Stimulated activated naive CD4-positive, alpha-beta T cell treated with Interleukin-2 at 50 U/mL for 16 hours (primary cell): ENCODE data around the gene ATAD3C.
"Not testable (repeated sequence)": the region's sequence is repeated elsewhere in the genome, so short reads cannot be mapped to it uniquely, and the experiment has no call there.

ENCODE experiments used
- DNase-seq: peaks from one replicate; lab custom pipeline; 2025; lab: John Stamatoyannopoulos, UW

The ATAD3C gene

GRCh38 chr1:1419363-1419812 lies 30.1 kb upstream of the ATAD3C start:
- no peak for DNase-seq

DNA sequence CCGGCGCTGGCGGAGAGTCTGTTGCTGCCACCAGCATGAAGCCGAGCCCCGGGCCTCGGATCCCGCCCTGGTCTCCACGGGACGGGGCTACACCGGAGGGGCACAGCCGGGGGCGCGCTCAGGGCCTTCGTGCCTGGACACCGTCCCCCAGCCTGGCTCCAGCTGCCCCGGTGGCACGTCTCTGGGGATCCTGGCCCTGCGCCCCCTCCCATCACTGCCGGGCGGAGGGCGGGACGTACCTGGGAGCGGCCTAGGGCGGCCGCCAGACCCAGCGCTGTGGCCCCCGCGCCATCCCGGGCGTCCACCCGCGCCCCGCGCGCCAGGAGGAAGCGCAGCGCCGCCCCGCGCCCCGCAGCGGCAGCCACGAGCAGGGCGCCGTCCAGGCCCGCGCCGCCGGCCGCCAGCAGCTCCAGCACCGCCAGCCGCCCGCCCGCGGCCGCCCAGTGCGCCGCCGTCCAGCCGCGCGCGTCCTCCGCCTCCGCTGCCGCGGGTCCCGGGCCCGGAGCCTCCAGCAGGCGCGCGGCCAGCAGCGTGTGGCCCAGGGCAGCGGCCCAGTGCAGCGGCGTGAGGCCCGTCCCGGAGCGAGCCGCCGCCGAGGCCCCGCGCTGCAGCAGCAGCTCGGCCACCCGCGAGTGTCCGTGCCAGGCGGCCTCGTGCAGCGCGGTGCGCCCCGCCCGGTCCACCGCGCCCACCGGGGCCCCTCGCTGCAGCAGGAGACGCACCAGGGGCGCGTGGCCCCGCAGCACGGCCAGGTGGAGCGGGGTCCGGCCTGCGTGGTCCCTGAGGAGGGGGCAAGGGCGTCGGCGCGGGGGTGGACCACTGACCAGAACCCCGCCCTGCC lies 29.5 kb upstream of the ATAD3C start:
- no peak for DNase-seq

GRCh38 chr1:1420654-1421141 lies 28.8 kb upstream of the ATAD3C start:
- DNase-seq: no peak

GRCh38 chr1:1421147-1421906 lies 28.2 kb upstream of the ATAD3C start, which contains the start of gene ANKRD65:
Gene ANKRD65 (minus strand): TSS chr1:1421276. CDS start chr1:1421005, 271 bp downstream.
- DNase-seq: no peak

GRCh38 chr1:1421907-1422464 lies 27.5 kb upstream of the ATAD3C start:
- no peak for DNase-seq

GRCh38 chr1:1422465-1423244 lies 26.8 kb upstream of the ATAD3C start:
- no peak for DNase-seq

GRCh38 chr1:1423245-1423597 lies 26.3 kb upstream of the ATAD3C start:
- DNase-seq: no peak

DNA sequence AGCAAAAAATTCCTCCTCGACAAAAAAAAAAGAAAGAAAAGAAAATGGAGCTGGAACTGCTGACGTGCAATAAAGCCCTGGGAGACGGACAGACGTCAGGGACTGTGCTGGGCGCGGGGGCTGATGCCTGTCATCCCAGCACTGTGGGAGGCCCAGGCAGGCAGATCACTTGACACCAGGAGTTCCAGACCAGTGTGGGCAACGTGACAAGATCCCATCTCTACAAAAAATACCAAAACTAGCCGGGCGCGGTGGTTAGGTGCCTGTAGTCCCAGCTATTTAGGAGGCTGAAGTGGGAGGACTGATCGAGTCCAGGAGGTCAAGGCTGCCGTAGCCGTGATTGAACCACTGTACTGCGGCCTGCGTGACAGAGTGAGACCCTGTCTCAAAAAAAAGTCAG lies 24.8 kb upstream of the ATAD3C start:
- no peak for DNase-seq

- no peak for DNase-seq
These were observed 24.1 kb upstream of the ATAD3C start for GRCh38 chr1:1425426-1425752.

DNA sequence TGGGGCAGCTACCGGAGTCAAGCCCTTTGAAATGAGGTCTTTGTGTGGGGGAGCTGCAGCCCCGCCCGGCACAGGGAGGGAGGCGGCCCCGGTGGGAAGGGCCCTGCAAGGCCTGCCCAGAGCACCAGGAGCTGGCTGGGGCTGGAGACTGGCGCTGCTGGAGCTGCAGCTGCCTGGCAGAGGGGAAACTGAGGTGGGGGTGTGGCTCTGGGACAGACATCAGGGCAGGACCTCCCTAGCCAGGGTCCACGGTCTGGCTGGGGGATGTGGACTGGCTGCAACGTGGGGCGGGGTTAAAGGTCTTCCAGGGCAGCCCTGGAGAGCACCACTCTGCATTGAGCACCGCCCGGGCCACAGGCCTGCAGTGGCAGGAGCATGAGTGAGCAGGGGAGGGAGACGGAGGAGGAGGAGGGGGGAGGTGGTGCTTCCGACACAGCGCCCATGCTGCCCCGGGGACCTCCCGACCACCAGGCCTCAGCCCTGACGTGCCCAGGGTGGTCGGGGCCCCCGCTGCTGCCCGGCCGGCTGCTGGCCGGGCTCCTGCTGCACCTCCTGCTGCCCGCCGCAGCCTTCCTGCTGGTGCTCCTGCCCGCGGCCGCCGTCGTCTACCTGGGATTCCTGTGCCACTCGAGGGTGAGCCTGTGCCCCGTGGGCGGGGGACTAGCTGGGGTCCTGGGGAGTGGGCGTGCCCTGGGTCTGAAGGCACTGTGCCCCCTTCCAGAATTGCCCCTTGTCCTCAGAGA lies 23.6 kb upstream of the ATAD3C start:
- no peak for DNase-seq

- no peak for DNase-seq
These were observed 22.9 kb upstream of the ATAD3C start for GRCh38 chr1:1426496-1427105.

DNA sequence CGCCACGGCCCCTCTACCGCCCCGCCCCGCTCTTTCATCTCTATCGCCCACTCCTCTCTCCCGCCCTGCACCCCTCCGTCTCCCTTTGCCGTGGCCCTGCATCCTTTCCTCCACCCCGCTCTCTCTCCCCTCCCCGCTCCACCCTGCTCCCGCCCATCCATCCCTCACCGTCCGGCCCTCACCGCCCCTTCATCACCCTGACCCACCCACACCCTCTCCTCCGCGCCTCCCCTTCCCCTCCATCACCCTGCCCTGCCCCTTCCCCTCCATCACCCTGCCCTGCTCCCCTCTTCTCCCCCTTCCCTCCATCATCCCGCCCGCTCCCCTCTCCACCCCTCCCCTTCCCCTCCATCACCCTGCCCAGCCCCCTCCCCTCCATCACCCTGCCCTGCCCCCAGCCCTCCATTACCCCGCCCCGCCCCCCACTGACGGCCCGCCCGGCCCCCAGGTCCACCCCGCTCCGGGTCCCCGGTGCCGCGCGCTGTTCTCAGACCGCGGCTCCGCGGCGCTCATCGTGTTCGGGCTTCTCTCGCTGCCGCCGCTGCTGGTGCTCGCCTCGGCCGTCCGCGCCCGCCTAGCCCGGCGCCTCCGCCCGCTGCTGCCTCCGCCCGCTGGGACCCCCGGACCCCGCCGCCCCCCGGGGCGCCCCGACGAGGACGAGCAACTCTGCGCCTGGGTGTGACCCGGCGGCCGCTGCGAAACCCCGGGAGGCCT lies 22.2 kb upstream of the ATAD3C start:
- DNase-seq: no peak

DNA sequence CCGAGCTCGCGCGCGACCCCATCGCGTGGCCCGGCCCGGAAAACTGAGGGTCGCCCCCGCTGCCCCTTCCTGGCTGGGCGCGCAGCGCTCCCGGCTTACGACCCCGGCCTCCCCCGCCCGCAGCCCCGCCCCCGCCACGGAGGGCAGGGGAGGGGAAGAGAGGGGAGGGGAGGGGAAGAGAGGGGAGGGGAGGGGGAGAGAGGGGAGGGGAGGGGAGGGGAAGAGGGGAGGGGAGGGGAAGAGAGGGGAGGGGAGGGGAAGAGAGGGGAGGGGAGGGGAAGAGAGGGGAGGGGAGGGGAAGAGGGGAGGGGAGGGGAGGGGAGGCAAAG lies 21.7 kb upstream of the ATAD3C start:
- DNase-seq: no peak

DNA sequence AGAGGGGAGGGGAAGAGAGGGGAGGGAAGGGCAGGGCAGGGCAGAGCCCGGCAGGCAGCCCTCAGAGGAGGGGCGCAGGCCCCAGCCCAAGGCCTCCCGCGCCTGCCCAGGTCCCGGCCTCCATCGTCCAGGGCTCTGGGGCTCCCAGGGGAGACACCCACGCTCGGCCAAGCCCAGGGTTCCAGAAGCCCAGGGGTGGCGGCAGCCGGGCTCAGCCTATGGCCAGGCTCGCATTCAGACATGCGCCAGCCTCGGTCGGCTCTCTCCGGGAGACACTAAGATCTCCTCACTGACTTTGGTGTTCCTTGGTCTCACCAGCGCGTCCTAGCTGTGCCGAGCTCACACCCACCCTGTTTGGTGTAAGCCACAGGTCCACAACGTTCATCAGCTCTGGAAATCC lies 21.3 kb upstream of the ATAD3C start:
- no peak for DNase-seq

GRCh38 chr1:1428967-1429366 lies 20.5 kb upstream of the ATAD3C start:
- not testable (repeated sequence) for DNase-seq

DNA sequence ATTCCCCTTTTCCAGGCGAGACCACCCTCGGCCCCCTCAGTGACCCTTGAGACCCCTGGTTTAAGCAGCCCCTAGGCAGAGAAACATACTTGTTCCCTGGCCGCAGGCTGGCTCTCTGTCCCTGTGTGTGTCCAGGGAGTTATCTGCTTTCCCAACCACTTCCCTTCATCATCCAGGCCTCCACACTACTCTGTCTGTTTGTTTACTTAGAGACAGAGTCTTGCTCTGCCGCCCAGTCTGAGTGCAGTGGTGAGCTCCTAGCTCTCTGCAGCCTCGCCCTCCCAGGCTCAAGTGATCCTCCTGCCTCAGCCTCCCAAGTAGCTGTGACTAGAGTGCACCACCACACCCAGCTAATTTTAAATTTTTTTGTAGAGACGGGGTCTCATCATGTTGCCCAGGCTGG lies 19.8 kb upstream of the ATAD3C start:
- no peak for DNase-seq

GRCh38 chr1:1430114-1430982 lies 19.1 kb upstream of the ATAD3C start:
- no peak for DNase-seq

DNA sequence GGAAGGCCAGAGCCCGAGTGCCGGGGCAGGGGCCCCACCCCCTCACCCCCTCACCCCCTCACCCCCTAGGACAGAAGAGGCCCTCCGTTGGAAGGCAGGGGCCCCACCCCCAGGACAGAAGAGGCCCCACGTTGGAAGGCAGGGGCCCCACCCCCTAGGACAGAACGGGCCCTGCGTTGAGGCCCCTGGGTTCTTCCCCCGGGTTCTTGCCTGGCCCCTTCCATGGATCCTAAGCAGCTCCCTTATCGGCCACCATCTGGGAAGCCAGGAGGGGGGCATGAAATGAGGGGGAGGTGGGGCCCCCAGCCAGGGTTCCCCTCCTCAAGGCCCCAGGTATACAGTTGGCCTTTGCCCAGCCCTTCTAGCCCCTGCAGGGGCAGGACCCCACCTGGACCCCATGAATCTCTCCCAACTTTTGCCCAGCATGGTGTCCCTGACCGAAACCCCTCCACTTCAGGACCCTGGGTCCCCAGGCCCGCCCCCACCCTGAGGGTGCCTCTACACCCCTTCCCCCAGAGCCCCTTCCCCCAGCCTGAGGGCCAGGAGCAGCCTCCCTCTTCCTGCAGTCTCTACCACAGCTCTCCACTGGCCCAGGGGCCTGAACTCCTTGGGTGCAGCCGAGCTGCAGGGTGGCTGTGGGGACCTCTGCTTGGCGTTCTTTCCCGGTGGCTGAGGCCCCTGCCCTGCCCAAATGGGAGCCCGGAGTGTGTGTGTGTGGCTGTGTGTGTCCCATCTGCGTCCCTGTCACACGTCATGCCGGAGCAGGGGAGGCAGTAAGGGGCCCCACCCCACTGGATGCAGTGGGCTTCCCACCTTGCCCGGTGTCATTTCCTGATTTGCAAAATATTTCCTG lies 18.3 kb upstream of the ATAD3C start:
- no peak for DNase-seq
